Activated B cell treated with CpG ODN at 0.5 μM for 24 hours (primary cell): ENCODE data around the gene TXNDC11. TPM values are rescaled to one million over a fixed set of nuclear protein-coding genes. Genes with fewer than 3 reads are reported as not detected.

Source experiments
- ATAC-seq: fragments of 200-7000 bp; cut with Tn5 transposase; one replicate; pipeline ENCODE4 v1.10.0; 2021; ENCODE audit warnings: low read depth, mild to moderate bottlenecking, moderate library complexity
- CTCF ChIA-PET: fragments of 350-600 bp; sonication (Branson Sonifier 250); formaldehyde crosslinking; loops from one replicate; lab custom pipeline; 2021; ENCODE audit warnings: antibody characterized with exemption; lab: Charles Lee
- POLR2A ChIA-PET: fragments of 350-600 bp; sonication (Branson Sonifier 250); formaldehyde crosslinking; loops from one replicate; lab custom pipeline; 2021; ENCODE audit warnings: antibody characterized with exemption; lab: Charles Lee
- DNase-seq: peaks from one replicate; pipeline ENCODE4 v3.0.0; 2022
- H3K27ac Mint-ChIP-seq: one replicate; pipeline ENCODE4 v1.8.0; 2020; ENCODE audit warnings: mixed read lengths
- H3K27me3 Mint-ChIP-seq: one replicate; pipeline ENCODE4 v1.8.0; 2021; ENCODE audit warnings: mixed read lengths
- H3K36me3 Mint-ChIP-seq: one replicate; pipeline ENCODE4 v1.8.0; 2021; ENCODE audit warnings: low read depth, mixed read lengths
- H3K4me1 Mint-ChIP-seq: one replicate; pipeline ENCODE4 v1.8.0; 2021; ENCODE audit warnings: mixed read lengths
- H3K4me3 Mint-ChIP-seq: one replicate; pipeline ENCODE4 v1.8.0; 2020; ENCODE audit warnings: mild to moderate bottlenecking, mixed read lengths
- H3K9me3 Mint-ChIP-seq: one replicate; pipeline ENCODE4 v1.8.0; 2020; ENCODE audit warnings: mixed read lengths
- CTCF ChIP-seq: fragments of 200-600 bp; IDR thresholded peaks from one replicate; pipeline ENCODE4 v1.8.0; 2022; ENCODE audit warnings: antibody characterized with exemption, mild to moderate bottlenecking
- intact Hi-C: fragments of 100-400 bp; cut with micrococcal nuclease; formaldehyde crosslinking; loops from one replicate; pipeline ENCODE4 v1.15.1; 2024
- total RNA-seq: library from RNA; stranded (reverse); gene quantifications from 2 replicates; pipeline ENCODE4 v1.2.3, GENCODE V29; 2022

The TXNDC11 gene
- total RNA-seq, 1 donor from 2014 or later = 63.2 TPM

- peaks cover 84% of the 10 kb centered on the region for H3K36me3 Mint-ChIP-seq
- CTCF ChIA-PET = no interaction called here
- TF ChIP-seq CTCF = no peak
- ATAC-seq (no peak), DNase-seq (no peak)
- H3K4me1 Mint-ChIP-seq = no peaks in the 10 kb centered on the region
- H3K4me3 Mint-ChIP-seq = no peak overlapping the region
- no peaks in the 10 kb centered on the region for H3K9me3 Mint-ChIP-seq
- intact Hi-C loops = no loop called here
- H3K27ac Mint-ChIP-seq = no peak overlapping the region
- H3K27me3 Mint-ChIP-seq = no peaks in the 10 kb centered on the region
- POLR2A ChIA-PET = interaction anchor here (0.6 to 2.1 kb wide), 2 partner anchors 10 to 36 kb away, joined by 4 to 8 read pairs; partner anchors contain the start of gene TXNDC11
Measured at GRCh38 chr16:11752856-11753255, 10.2 kb upstream of the TXNDC11 start.

- ATAC-seq (no peak), DNase-seq (no peak)
- Mint-ChIP-seq H3K4me3 (no peak overlapping the region), H3K27ac (peak overlapping the region; percentile 35), H3K36me3 (peaks cover 61% of the 10 kb centered on the region), H3K9me3 (no peaks in the 10 kb centered on the region), H3K27me3 (no peaks in the 10 kb centered on the region), H3K4me1 (no peaks in the 10 kb centered on the region)
- intact Hi-C loops = no loop called here
- CTCF ChIA-PET = no interaction called here
- no peak for TF ChIP-seq CTCF
- POLR2A ChIA-PET = interaction anchor here (0.6 kb wide), 1 partner anchor 13 kb away, joined by 3 read pairs; no protein-coding TSS in a partner anchor
Measured at GRCh38 chr16:11750056-11750455, 7.4 kb upstream of the TXNDC11 start.

- ATAC-seq (no peak), DNase-seq (no peak)
- no peak for TF ChIP-seq CTCF
- peak overlapping the region; percentile 6 for H3K27ac Mint-ChIP-seq
- H3K4me3 Mint-ChIP-seq = no peak overlapping the region
- H3K9me3 Mint-ChIP-seq = no peaks in the 10 kb centered on the region
- ChIA-PET POLR2A (interaction anchor here (0.9 kb wide), 1 partner anchor 9 kb away, joined by 3 read pairs; no protein-coding TSS in a partner anchor), CTCF (no interaction called here)
- intact Hi-C loops = no loop called here
- peaks cover 51% of the 10 kb centered on the region for H3K36me3 Mint-ChIP-seq
- peaks cover 8% of the 10 kb centered on the region for H3K4me1 Mint-ChIP-seq
- no peaks in the 10 kb centered on the region for H3K27me3 Mint-ChIP-seq
Measured at GRCh38 chr16:11748404-11749254, 6.0 kb upstream of the TXNDC11 start.

- H3K36me3 Mint-ChIP-seq = peaks cover 46% of the 10 kb centered on the region
Measured at GRCh38 chr16:11747949-11748403, 5.3 kb upstream of the TXNDC11 start.

More at GRCh38 chr16:11747949-11748403, 5.3 kb upstream of the TXNDC11 start:
- no peak for DNase-seq
- Mint-ChIP-seq H3K4me3 (no peak overlapping the region), H3K9me3 (no peaks in the 10 kb centered on the region), H3K27me3 (no peaks in the 10 kb centered on the region), H3K4me1 (peaks cover 13% of the 10 kb centered on the region), H3K27ac (peak overlapping the region; percentile 6)
- CTCF ChIA-PET = no interaction called here
- intact Hi-C loops = no loop called here
- ATAC-seq = no peak
- POLR2A ChIA-PET = interaction anchor here (2.1 kb wide), 1 partner anchor 49 kb away, joined by 6 read pairs; the partner anchor contains the start of gene ZC3H7A
- TF ChIP-seq CTCF = no peak
